LNCaP clone FGC (cell line): ENCODE results near the gene CITED4.

Experiments
- DNase-seq: peaks from one replicate; pipeline ENCODE4 v3.0.0-alpha.2; 2011; ENCODE audit warnings: low read depth
- H3K4me3 ChIP-seq: 2 replicates; pipeline ENCODE4 v1.5.1; 2011; ENCODE audit warnings: mild to moderate bottlenecking, low read depth, low read length, control low read depth
- CTCF ChIP-seq: IDR thresholded peaks from 2 replicates; pipeline ENCODE4 v1.5.1; 2012; ENCODE audit warnings: mild to moderate bottlenecking; ENCODE audit not compliant: control insufficient read depth, insufficient read depth; ENCODE audit errors: extremely low read depth

CITED4 gene

DNA sequence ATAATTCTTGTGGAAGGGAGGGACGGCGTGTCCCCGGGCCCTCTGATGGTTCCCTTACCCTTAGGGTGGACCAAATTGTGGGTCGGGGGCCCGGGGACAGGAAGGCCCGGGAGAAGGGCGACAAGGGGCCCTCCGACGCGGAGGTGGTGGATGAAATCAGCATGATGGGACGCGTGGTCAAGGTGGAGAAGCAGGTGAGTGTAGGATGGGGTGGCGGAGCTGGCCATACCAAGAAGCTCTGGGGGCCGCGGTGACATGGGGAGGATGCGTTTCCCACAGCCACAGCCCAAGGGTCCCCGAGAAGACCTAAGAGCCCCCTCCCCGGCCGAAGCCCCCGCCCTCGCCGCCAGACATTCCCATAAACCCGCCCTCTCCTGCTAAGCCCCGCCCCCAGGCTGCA, 24.6 kb downstream of the CITED4 start:
- H3K4me3 ChIP-seq: no peak overlapping the region
- DNase-seq: no peak
- TF ChIP-seq CTCF: no peak

DNA sequence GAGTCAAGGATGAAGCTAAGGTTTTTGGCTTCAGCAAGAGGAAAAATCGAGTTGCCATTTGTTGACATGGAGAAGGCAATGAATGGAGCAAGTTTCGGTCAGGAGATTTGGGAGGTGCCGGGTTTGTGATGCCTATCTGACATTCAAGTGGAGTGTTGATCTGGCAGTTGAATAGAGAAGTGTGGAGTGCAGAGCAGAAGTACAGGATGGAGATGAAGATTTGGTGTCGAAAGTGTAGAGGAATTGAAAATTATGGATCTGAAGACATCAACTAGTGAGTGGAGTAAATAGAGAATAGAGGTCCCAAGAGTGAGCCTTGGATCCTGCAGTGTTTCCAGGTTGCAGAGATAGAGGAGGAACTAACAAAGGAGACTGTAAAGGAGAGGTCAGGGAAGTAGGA, 25.9 kb downstream of the CITED4 start:
- no peak for DNase-seq
- no peak overlapping the region for H3K4me3 ChIP-seq
- TF ChIP-seq CTCF: no peak

GRCh38 chr1:40834968-40835545, 27.1 kb downstream of the CITED4 start:
- no peak for DNase-seq
- no peak for TF ChIP-seq CTCF
- H3K4me3 ChIP-seq: no peak overlapping the region

DNA sequence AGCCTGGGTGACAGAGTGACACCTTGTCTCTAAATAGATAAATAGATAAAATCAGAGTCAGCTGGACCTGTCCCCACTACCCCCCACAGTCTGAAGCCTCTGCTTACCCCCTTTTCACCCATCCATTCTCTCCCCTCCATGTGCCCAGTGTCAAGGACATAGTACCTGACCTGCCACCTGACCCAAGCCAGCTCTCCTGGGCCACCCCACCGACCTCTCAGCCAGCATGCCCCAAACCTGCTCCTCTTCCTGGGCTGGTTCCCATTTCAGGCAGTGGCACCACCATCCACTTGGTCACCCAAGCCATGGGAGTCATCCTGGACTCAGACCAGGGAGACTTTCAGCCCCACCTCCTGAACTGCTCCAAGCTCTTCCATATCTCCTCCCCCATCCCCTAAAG, 28.2 kb downstream of the CITED4 start:
- H3K4me3 ChIP-seq: no peak overlapping the region
- TF ChIP-seq CTCF: no peak
- no peak for DNase-seq

- no peak for DNase-seq
- TF ChIP-seq CTCF: no peak
Measured at GRCh38 chr1:40831001-40831732, 31.0 kb downstream of the CITED4 start.

GRCh38 chr1:40830419-40830943, 31.7 kb downstream of the CITED4 start:
- DNase-seq: no peak
- no peak for TF ChIP-seq CTCF
- H3K4me3 ChIP-seq: no peak overlapping the region

More at GRCh38 chr1:40831001-40831732, 31.0 kb downstream of the CITED4 start:
- no peak overlapping the region for H3K4me3 ChIP-seq

DNA sequence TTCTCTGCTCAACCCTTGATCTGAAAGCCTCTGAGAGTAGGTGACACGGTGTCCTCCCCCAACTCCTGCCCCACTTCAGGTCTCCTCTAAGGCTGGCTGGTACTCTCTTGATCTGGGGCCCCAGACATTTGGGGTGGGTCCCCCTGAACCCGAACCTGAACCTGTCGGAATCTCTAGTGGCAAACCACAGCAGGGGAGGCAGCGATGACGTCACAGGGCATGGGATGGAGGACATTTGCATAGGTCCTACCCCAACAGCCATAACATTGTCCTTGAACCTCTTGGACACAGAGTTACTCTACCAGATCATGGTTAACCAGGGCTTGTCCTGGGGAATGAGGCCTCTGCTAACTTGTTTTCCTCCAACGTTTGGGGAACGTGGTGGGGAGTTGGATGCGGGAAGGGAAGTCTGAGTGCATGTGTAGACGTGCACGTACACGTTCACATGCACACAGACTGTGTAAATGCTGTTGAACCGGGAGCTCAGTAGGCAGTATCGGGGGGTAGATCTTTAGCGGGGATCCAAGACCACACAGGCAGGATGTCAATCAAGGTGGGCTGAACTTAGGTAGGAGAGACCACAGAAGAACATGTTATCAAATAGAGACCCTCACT, 32.4 kb downstream of the CITED4 start:
- H3K4me3 ChIP-seq: no peak overlapping the region
- TF ChIP-seq CTCF: no peak
- no peak for DNase-seq
